ENCODE data around the gene KRTAP10-12. TPM values are rescaled to one million over a fixed set of nuclear protein-coding genes. Genes with fewer than 3 reads are reported as not detected.
"Not testable (repeated sequence)": the region's sequence is repeated elsewhere in the genome, so short reads cannot be mapped to it uniquely, and the experiment has no call there.

The KRTAP10-12 gene
- total RNA-seq, 1 donor from 2014 or later = not detected

- no peak for DNase-seq (ENCODE audit: low spot score in 2 of 2)
- intact Hi-C loops (cut with DNase I) = no loop called here
- Histone ChIP-seq H3K4me3 (no peak within 1 kb of the TSS), H3K9me3 (no peaks in the 10 kb centered on the region), H3K27ac (no peak within 1 kb of the TSS), H3K27me3 (no peaks in the 10 kb centered on the region), H3K36me3 (no peaks in the 10 kb centered on the region), H3K4me1 (no peaks in the 10 kb centered on the region)
- no peak for TF ChIP-seq CTCF (IDR thresholded peaks at IDR 0.05)
Observed at GRCh38 chr21:44657635-44658540, 39.1 kb upstream of the KRTAP10-12 start, which contains the start of gene KRTAP12-3. KRTAP12-3 (plus strand) TSS chr21:44657932; CDS start chr21:44657980, 48 bp downstream.

- no peak overlapping the region for H3K4me3 ChIP-seq
- intact Hi-C loops (cut with DNase I) = no loop called here
- H3K27ac ChIP-seq = no peak overlapping the region
- DNase-seq (ENCODE audit: low spot score in 2 of 2) = no peak
- no peaks in the 10 kb centered on the region for H3K9me3 ChIP-seq
- no peaks in the 10 kb centered on the region for H3K4me1 ChIP-seq
- H3K36me3 ChIP-seq = no peaks in the 10 kb centered on the region
- no peaks in the 10 kb centered on the region for H3K27me3 ChIP-seq
- no peak for TF ChIP-seq CTCF (IDR thresholded peaks at IDR 0.05)
Observed at GRCh38 chr21:44658541-44658910, 38.4 kb upstream of the KRTAP10-12 start.

- H3K27ac ChIP-seq = no peak overlapping the region
- H3K9me3 ChIP-seq = no peaks in the 10 kb centered on the region
- H3K27me3 ChIP-seq = no peaks in the 10 kb centered on the region
- H3K4me1 ChIP-seq = no peaks in the 10 kb centered on the region
- intact Hi-C loops (cut with DNase I) = no loop called here
- no peak for DNase-seq (ENCODE audit: low spot score in 2 of 2)
- TF ChIP-seq CTCF (IDR thresholded peaks at IDR 0.05) = no peak
- no peaks in the 10 kb centered on the region for H3K36me3 ChIP-seq
- no peak overlapping the region for H3K4me3 ChIP-seq
Observed at GRCh38 chr21:44658913-44659595, 37.9 kb upstream of the KRTAP10-12 start.

GRCh38 chr21:44661567-44661966 is 35.4 kb upstream of the KRTAP10-12 start:
- DNase-seq (ENCODE audit: low spot score in 2 of 2); H3K9me3 ChIP-seq; H3K27me3 ChIP-seq; H3K27ac ChIP-seq; H3K4me3 ChIP-seq; H3K36me3 ChIP-seq; intact Hi-C loops (cut with DNase I); H3K4me1 ChIP-seq: not testable (repeated sequence)

GRCh38 chr21:44664691-44665090 is 32.3 kb upstream of the KRTAP10-12 start:
- no peak for TF ChIP-seq CTCF (IDR thresholded peaks at IDR 0.05)
- H3K36me3 ChIP-seq = no peaks in the 10 kb centered on the region
- no peak overlapping the region for H3K4me3 ChIP-seq
- no peaks in the 10 kb centered on the region for H3K4me1 ChIP-seq
- intact Hi-C loops (cut with DNase I) = no loop called here
- no peaks in the 10 kb centered on the region for H3K27me3 ChIP-seq
- H3K9me3 ChIP-seq = no peaks in the 10 kb centered on the region
- peak in 1 of 2 donors; percentile 9 for DNase-seq (ENCODE audit: low spot score in 2 of 2)
- no peak overlapping the region for H3K27ac ChIP-seq
